ENCODE measurements around the gene LY6G6F.

The LY6G6F gene

GRCh38 chr6:31680226-31681134 is 26.2 kb upstream of the LY6G6F start, which contains the start of gene LY6G5C:
Gene LY6G5C, minus strand, starts transcription at chr6:31681067. Its CDS starts 694 bp downstream, at chr6:31680373.
- H3K4me3 ChIP-seq (replicated peaks; ENCODE audit: low read depth, low read length), result peak within 1 kb of the TSS; percentile 53
- peak; percentile 94 for DNase-seq (ENCODE audit: low read depth)
- peak; percentile 71 for TF ChIP-seq CTCF (IDR thresholded peaks at IDR 0.05; ENCODE audit: low read length, missing control alignments)

- peak; percentile 16 for TF ChIP-seq CTCF (IDR thresholded peaks at IDR 0.05; ENCODE audit: low read length, missing control alignments)
- DNase-seq (ENCODE audit: low read depth), result peak; percentile 22
- H3K4me3 ChIP-seq (replicated peaks; ENCODE audit: low read depth, low read length), result peak overlapping the region; percentile 53
Observed at GRCh38 chr6:31681135-31681671, 25.5 kb upstream of the LY6G6F start.

GRCh38 chr6:31683591-31683990 is 23.1 kb upstream of the LY6G6F start:
- DNase-seq (ENCODE audit: low read depth), result no peak
- H3K4me3 ChIP-seq (replicated peaks; ENCODE audit: low read depth, low read length), result no peak overlapping the region
- TF ChIP-seq CTCF (IDR thresholded peaks at IDR 0.05; ENCODE audit: low read length, missing control alignments), result no peak

- no peak for DNase-seq (ENCODE audit: low read depth)
- no peak for TF ChIP-seq CTCF (IDR thresholded peaks at IDR 0.05; ENCODE audit: low read length, missing control alignments)
- no peak overlapping the region for H3K4me3 ChIP-seq (replicated peaks; ENCODE audit: low read depth, low read length)
Observed at GRCh38 chr6:31686483-31686882, 20.2 kb upstream of the LY6G6F start.

- no peak for TF ChIP-seq CTCF (IDR thresholded peaks at IDR 0.05; ENCODE audit: low read length, missing control alignments)
- no peak overlapping the region for H3K4me3 ChIP-seq (replicated peaks; ENCODE audit: low read depth, low read length)
- no peak for DNase-seq (ENCODE audit: low read depth)
Observed at GRCh38 chr6:31687321-31687720, 19.3 kb upstream of the LY6G6F start.

GRCh38 chr6:31687860-31688693 is 18.6 kb upstream of the LY6G6F start:
- TF ChIP-seq CTCF (IDR thresholded peaks at IDR 0.05; ENCODE audit: low read length, missing control alignments), result no peak
- DNase-seq (ENCODE audit: low read depth), result no peak
- H3K4me3 ChIP-seq (replicated peaks; ENCODE audit: low read depth, low read length), result no peak overlapping the region
